Measurements from ENCODE around the gene PLEKHF1. TPM values are rescaled to one million over a fixed set of nuclear protein-coding genes. Genes with fewer than 3 reads are reported as not detected.

The PLEKHF1 gene
- total RNA-seq, 2 experiments from 2014 or later, result 33.3 to 35.9 TPM

DNA sequence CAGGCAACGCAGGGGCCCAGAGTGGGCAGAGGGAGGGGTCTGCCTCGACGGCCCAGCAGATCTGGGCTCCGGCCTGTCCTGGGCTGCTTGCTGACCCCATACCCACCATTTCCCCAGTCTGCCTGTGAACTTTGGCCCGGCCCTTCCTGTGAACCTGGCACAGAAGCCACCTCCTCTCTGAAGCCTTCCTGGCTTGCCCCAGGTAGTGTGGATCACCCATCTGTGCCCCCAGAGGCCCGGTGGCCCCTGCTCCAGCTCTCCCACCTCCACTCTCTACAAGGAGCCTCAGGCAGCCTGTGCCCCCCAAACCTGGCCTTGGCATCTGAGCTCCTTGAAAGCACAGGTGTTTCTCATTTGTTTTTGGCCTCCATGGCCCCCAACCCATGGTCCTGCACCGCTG, 15.7 kb downstream of the PLEKHF1 start:
- Mint-ChIP-seq H3K9me3 (no peaks in the 10 kb centered on the region), H3K27me3 (no peaks in the 10 kb centered on the region), H3K36me3 (peaks cover 4% of the 10 kb centered on the region), H3K4me1 (peaks cover 36% of the 10 kb centered on the region), H3K27ac (peak overlapping the region; percentile 84), H3K4me3 (peak overlapping the region; percentile 54)
- ATAC-seq (ENCODE audit: low read depth) (no peak), DNase-seq (no peak)
- POLR2A ChIA-PET, result interaction anchor here (1.0 to 6.5 kb wide), 5 partner anchors 8 to 75 kb away, joined by 3 to 67 read pairs (median 10); partner anchors contain the start of genes C19orf12, PLEKHF1 and POP4

GRCh38 chr19:29681422-29682235, 16.4 kb downstream of the PLEKHF1 start:
- ATAC-seq (ENCODE audit: low read depth), result no peak
- H3K4me3 Mint-ChIP-seq, result peak overlapping the region; percentile 54
- H3K4me1 Mint-ChIP-seq, result peaks cover 33% of the 10 kb centered on the region
- no peaks in the 10 kb centered on the region for H3K9me3 Mint-ChIP-seq
- no peak for DNase-seq
- peak overlapping the region; percentile 84 for H3K27ac Mint-ChIP-seq
- H3K36me3 Mint-ChIP-seq, result peaks cover 2% of the 10 kb centered on the region
- no peaks in the 10 kb centered on the region for H3K27me3 Mint-ChIP-seq
- POLR2A ChIA-PET, result interaction anchor here (0.8 to 6.5 kb wide), 7 partner anchors 9 to 76 kb away, joined by 3 to 67 read pairs (median 7); partner anchors contain the start of genes C19orf12, PLEKHF1 and POP4

GRCh38 chr19:29682236-29682895, 17.1 kb downstream of the PLEKHF1 start:
- POLR2A ChIA-PET, result interaction anchor here (0.8 to 6.5 kb wide), 5 partner anchors 9 to 77 kb away, joined by 3 to 67 read pairs (median 10); partner anchors contain the start of genes PLEKHF1 and POP4
- no peak for ATAC-seq (ENCODE audit: low read depth)
- Mint-ChIP-seq H3K27ac (no peak overlapping the region), H3K36me3 (peaks cover 5% of the 10 kb centered on the region), H3K9me3 (no peaks in the 10 kb centered on the region), H3K27me3 (no peaks in the 10 kb centered on the region), H3K4me3 (no peak overlapping the region), H3K4me1 (peaks cover 30% of the 10 kb centered on the region)
- no peak for DNase-seq

- H3K9me3 Mint-ChIP-seq, result no peaks in the 10 kb centered on the region
- no peak overlapping the region for H3K27ac Mint-ChIP-seq
- peaks cover 34% of the 10 kb centered on the region for H3K4me1 Mint-ChIP-seq
- peaks cover 6% of the 10 kb centered on the region for H3K36me3 Mint-ChIP-seq
- ATAC-seq (ENCODE audit: low read depth), result no peak
- POLR2A ChIA-PET, result no interaction called here
- no peaks in the 10 kb centered on the region for H3K27me3 Mint-ChIP-seq
- H3K4me3 Mint-ChIP-seq, result no peak overlapping the region
- DNase-seq, result no peak
These were observed 17.7 kb downstream of the PLEKHF1 start for GRCh38 chr19:29683009-29683408.

- Mint-ChIP-seq H3K27me3 (no peaks in the 10 kb centered on the region), H3K4me1 (peaks cover 36% of the 10 kb centered on the region), H3K27ac (no peak overlapping the region), H3K36me3 (peaks cover 13% of the 10 kb centered on the region), H3K9me3 (peaks cover 4% of the 10 kb centered on the region), H3K4me3 (no peak overlapping the region)
- POLR2A ChIA-PET, result interaction anchor here (0.7 to 2.5 kb wide), 3 partner anchors 19 to 82 kb away, joined by 3 to 8 read pairs (median 4); partner anchors contain the start of gene POP4
- ATAC-seq (ENCODE audit: low read depth) (no peak), DNase-seq (no peak)
These were observed 20.1 kb downstream of the PLEKHF1 start for GRCh38 chr19:29685326-29685725.

GRCh38 chr19:29686285-29686805, 21.1 kb downstream of the PLEKHF1 start:
- H3K9me3 Mint-ChIP-seq, result peaks cover 4% of the 10 kb centered on the region
- H3K27me3 Mint-ChIP-seq, result no peaks in the 10 kb centered on the region
- no peak overlapping the region for H3K4me3 Mint-ChIP-seq
- peaks cover 36% of the 10 kb centered on the region for H3K4me1 Mint-ChIP-seq
- no peak overlapping the region for H3K27ac Mint-ChIP-seq
- POLR2A ChIA-PET, result interaction anchor here (0.9 to 2.5 kb wide), 3 partner anchors 29 to 80 kb away, joined by 3 to 8 read pairs (median 4); partner anchors contain the start of genes C19orf12 and POP4
- no peak for DNase-seq
- ATAC-seq (ENCODE audit: low read depth), result no peak
- H3K36me3 Mint-ChIP-seq, result peaks cover 16% of the 10 kb centered on the region

- POLR2A ChIA-PET, result interaction anchor here (2.0 to 2.5 kb wide), 2 partner anchors 19 to 81 kb away, joined by 7 to 8 read pairs; partner anchors contain the start of gene POP4
- no peak for ATAC-seq (ENCODE audit: low read depth)
These were observed 22.1 kb downstream of the PLEKHF1 start for GRCh38 chr19:29687244-29687896.

GRCh38 chr19:29687897-29688728, 22.9 kb downstream of the PLEKHF1 start:
- no peak for ATAC-seq (ENCODE audit: low read depth)
- H3K36me3 Mint-ChIP-seq, result peaks cover 16% of the 10 kb centered on the region
- DNase-seq, result no peak
- POLR2A ChIA-PET, result interaction anchor here (2.0 kb wide), 1 partner anchor 20 kb away, joined by 7 read pairs; no protein-coding TSS in a partner anchor
- peaks cover 4% of the 10 kb centered on the region for H3K9me3 Mint-ChIP-seq
- H3K27ac Mint-ChIP-seq, result no peak overlapping the region
- no peak overlapping the region for H3K4me3 Mint-ChIP-seq
- H3K27me3 Mint-ChIP-seq, result no peaks in the 10 kb centered on the region
- peaks cover 30% of the 10 kb centered on the region for H3K4me1 Mint-ChIP-seq

More at GRCh38 chr19:29687244-29687896, 22.1 kb downstream of the PLEKHF1 start:
- H3K27ac Mint-ChIP-seq, result peak overlapping the region; percentile 15
- no peaks in the 10 kb centered on the region for H3K27me3 Mint-ChIP-seq
- H3K4me3 Mint-ChIP-seq, result no peak overlapping the region
- peaks cover 30% of the 10 kb centered on the region for H3K4me1 Mint-ChIP-seq
- H3K36me3 Mint-ChIP-seq, result peaks cover 16% of the 10 kb centered on the region
- no peak for DNase-seq
- H3K9me3 Mint-ChIP-seq, result peaks cover 4% of the 10 kb centered on the region

DNA sequence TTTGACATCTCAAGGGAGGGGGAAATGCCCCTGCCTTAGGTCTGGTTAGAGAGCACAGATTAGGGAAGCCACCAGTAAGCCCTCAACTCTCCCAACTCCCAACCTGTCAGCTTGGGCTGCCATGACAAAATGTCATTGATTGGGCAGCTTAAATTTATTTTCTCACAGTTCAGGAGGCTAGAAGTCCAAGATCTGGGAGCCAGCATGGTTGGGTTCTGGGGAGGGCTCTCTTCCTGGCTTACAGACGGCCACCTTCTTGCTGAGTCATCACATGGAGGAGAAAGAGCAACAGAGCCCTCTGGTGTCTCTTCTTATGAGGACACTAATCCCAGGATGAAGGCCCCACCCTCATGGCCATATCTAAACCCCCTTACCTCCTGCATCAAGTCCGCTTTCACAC, 25.6 kb downstream of the PLEKHF1 start:
- peak overlapping the region; percentile 46 for H3K27ac Mint-ChIP-seq
- H3K9me3 Mint-ChIP-seq, result peaks cover 4% of the 10 kb centered on the region
- H3K27me3 Mint-ChIP-seq, result no peaks in the 10 kb centered on the region
- ATAC-seq (ENCODE audit: low read depth) (peak; percentile 61), DNase-seq (no peak)
- POLR2A ChIA-PET, result interaction anchor here (1.0 to 3.5 kb wide), 4 partner anchors 10 to 84 kb away, joined by 3 to 10 read pairs (median 4); partner anchors contain the start of gene POP4
- H3K36me3 Mint-ChIP-seq, result peaks cover 23% of the 10 kb centered on the region
- H3K4me1 Mint-ChIP-seq, result peaks cover 31% of the 10 kb centered on the region
- H3K4me3 Mint-ChIP-seq, result no peak overlapping the region

GRCh38 chr19:29694161-29694560, 28.9 kb downstream of the PLEKHF1 start:
- Mint-ChIP-seq H3K27ac (peak overlapping the region; percentile 51), H3K4me3 (no peak overlapping the region), H3K36me3 (peaks cover 22% of the 10 kb centered on the region), H3K9me3 (peaks cover 6% of the 10 kb centered on the region), H3K27me3 (no peaks in the 10 kb centered on the region), H3K4me1 (peaks cover 18% of the 10 kb centered on the region)
- ATAC-seq (ENCODE audit: low read depth) (no peak), DNase-seq (no peak)
- POLR2A ChIA-PET, result interaction anchor here (0.6 to 2.0 kb wide), 6 partner anchors 14 to 88 kb away, joined by 3 to 12 read pairs (median 6); partner anchors contain the start of genes C19orf12 and POP4

GRCh38 chr19:29694669-29695627, 29.7 kb downstream of the PLEKHF1 start:
- peaks cover 15% of the 10 kb centered on the region for H3K4me1 Mint-ChIP-seq
- peaks cover 2% of the 10 kb centered on the region for H3K9me3 Mint-ChIP-seq
- no peak overlapping the region for H3K4me3 Mint-ChIP-seq
- H3K36me3 Mint-ChIP-seq, result peaks cover 16% of the 10 kb centered on the region
- peak; percentile 99 for ATAC-seq (ENCODE audit: low read depth)
- H3K27me3 Mint-ChIP-seq, result no peaks in the 10 kb centered on the region
- POLR2A ChIA-PET, result interaction anchor here (0.6 to 2.0 kb wide), 6 partner anchors 13 to 89 kb away, joined by 3 to 12 read pairs (median 6); partner anchors contain the start of genes C19orf12 and POP4
- peak overlapping the region; percentile 51 for H3K27ac Mint-ChIP-seq
- peak; percentile 90 for DNase-seq

Measured in activated naive CD8-positive, alpha-beta T cell treated with anti-CD3 and anti-CD28 coated beads, Interleukin-2, amount 10 ng/mL, durations not matched to agents 7 days and 5 days (primary cell).